GM23248 (cell line): Measurements from ENCODE around the gene TRPM3. TPM values are rescaled to one million over a fixed set of nuclear protein-coding genes. Genes with fewer than 3 reads are reported as not detected.

Source experiments
- DNase-seq: peaks from one replicate; pipeline ENCODE4 v3.0.0-alpha.2; 2015
- H2AFZ ChIP-seq: fragments of 200-600 bp; sonication (generic); 2 replicates; pipeline ENCODE4 v1.6.1; 2016; ENCODE audit warnings: antibody characterized with exemption
- H3F3A ChIP-seq: fragments of 200-600 bp; sonication (generic); 2 replicates; pipeline ENCODE4 v1.6.1; 2016; ENCODE audit warnings: mild to moderate bottlenecking, antibody characterized with exemption, mixed run types; ENCODE audit not compliant: insufficient read depth
- H3K27ac ChIP-seq: fragments of 200-600 bp; sonication (generic); 2 replicates; pipeline ENCODE4 v1.5.1; 2016; ENCODE audit warnings: mild to moderate bottlenecking
- H3K27me3 ChIP-seq: fragments of 200-600 bp; sonication (generic); replicated peaks from 2 replicates; pipeline ENCODE4 v1.6.1; 2016; ENCODE audit warnings: mild to moderate bottlenecking; ENCODE audit not compliant: insufficient read depth
- H3K36me3 ChIP-seq: fragments of 200-600 bp; sonication (generic); 2 replicates; pipeline ENCODE4 v1.6.1; 2016; ENCODE audit warnings: low read depth, mild to moderate bottlenecking
- H3K4me1 ChIP-seq: fragments of 200-600 bp; sonication (generic); 2 replicates; pipeline ENCODE4 v1.6.1; 2016; ENCODE audit warnings: mild to moderate bottlenecking; ENCODE audit not compliant: insufficient read depth
- H3K4me2 ChIP-seq: fragments of 200-600 bp; sonication (generic); one replicate; pipeline ENCODE4 v1.6.1; 2016; ENCODE audit warnings: mild to moderate bottlenecking; ENCODE audit not compliant: unreplicated experiment
- H3K4me3 ChIP-seq: fragments of 200-600 bp; sonication (generic); 2 replicates; pipeline ENCODE4 v1.5.1; 2016; ENCODE audit warnings: mild to moderate bottlenecking
- H3K79me2 ChIP-seq: fragments of 200-600 bp; sonication (generic); 2 replicates; pipeline ENCODE4 v1.6.1; 2016; ENCODE audit warnings: mild to moderate bottlenecking; ENCODE audit not compliant: insufficient read depth
- H3K9ac ChIP-seq: fragments of 200-600 bp; sonication (generic); 2 replicates; pipeline ENCODE4 v1.6.1; 2016; ENCODE audit warnings: mild to moderate bottlenecking
- H3K9me2 ChIP-seq: fragments of 200-600 bp; sonication (generic); 2 replicates; pipeline ENCODE4 v1.6.1; 2016; ENCODE audit warnings: mixed run types, mild to moderate bottlenecking, moderate library complexity; ENCODE audit not compliant: insufficient read depth
- H3K9me3 ChIP-seq: fragments of 200-600 bp; sonication (generic); one replicate; pipeline ENCODE4 v1.6.1; 2017; ENCODE audit warnings: low read depth
- H4K20me1 ChIP-seq: fragments of 200-600 bp; sonication (generic); 2 replicates; pipeline ENCODE4 v1.6.0; 2016; ENCODE audit not compliant: insufficient read depth
- EZH2 ChIP-seq: fragments of 200-600 bp; sonication (generic); IDR thresholded peaks from 2 replicates; pipeline ENCODE4 v1.6.1; 2018; ENCODE audit warnings: antibody characterized with exemption, mild to moderate bottlenecking; ENCODE audit not compliant: insufficient read depth, poor library complexity, severe bottlenecking
- EZH2phosphoT487 ChIP-seq: fragments of 200-600 bp; sonication (generic); IDR thresholded peaks from 2 replicates; pipeline ENCODE4 v1.6.1; 2018; ENCODE audit warnings: antibody characterized with exemption, moderate library complexity, mild to moderate bottlenecking, low read depth; ENCODE audit not compliant: insufficient read depth
- WGBS, 2 experiments: methylation state at CpG; one replicate each; pipeline ENCODE4 v1.1.6; 2015 to 2017; ENCODE audit warnings: low lambda C conversion rate in 2 of 2, low coverage in 1 of 2; ENCODE audit errors: missing lambda C conversion rate in 2 of 2; 5-methylcytosine and 5-hydroxymethylcytosine counted together
- in situ Hi-C: fragments of 300-500 bp; cut with MboI; formaldehyde crosslinking; loops from 2 replicates; pipeline ENCODE4 v1.15.0; 2020
- polyA plus RNA-seq: library from polyadenylated mRNA; unstranded; fragments of >200 nt; fragmentation: Nextera tagmentation; extraction: Ambion mirVana; gene quantifications from 2 replicates; pipeline ENCODE4 v1.2.1, GENCODE V29; 2016
- total RNA-seq: library from RNA; depleted of rRNA; stranded (reverse); fragments of >200 nt; shearing (Covaris generic); gene quantifications from 2 replicates; pipeline ENCODE4 v1.2.3, GENCODE V29; 2014

Gene TRPM3
- total and polyA plus RNA-seq, 2 experiments from 2014 or later, result not detected

GRCh38 chr9:70688704-70689103, 432.7 kb downstream of the TRPM3 start:
- no peaks in the 10 kb centered on the region for H3K4me1 ChIP-seq
- H3K4me2 ChIP-seq, result no peak overlapping the region
- no peak overlapping the region for H3K27ac ChIP-seq
- H4K20me1 ChIP-seq, result no peaks in the 10 kb centered on the region
- H2AFZ ChIP-seq, result no peak overlapping the region
- no peak overlapping the region for H3K9ac ChIP-seq
- H3K27me3 ChIP-seq, result peaks cover 9% of the 10 kb centered on the region; the same call in 1 of the 2 replicates
- no peaks in the 10 kb centered on the region for H3F3A ChIP-seq
- no peak overlapping the region for H3K4me3 ChIP-seq
- no peaks in the 10 kb centered on the region for H3K79me2 ChIP-seq
- no peak for DNase-seq
- H3K9me3 ChIP-seq, result no peaks in the 10 kb centered on the region
- H3K9me2 ChIP-seq, result no peaks in the 10 kb centered on the region
- in situ Hi-C loops, result no loop called here
- no peak for TF ChIP-seq EZH2
- no peak for TF ChIP-seq EZH2phosphoT487
- no peaks in the 10 kb centered on the region for H3K36me3 ChIP-seq

- no peaks in the 10 kb centered on the region for H3K4me1 ChIP-seq
- H3K36me3 ChIP-seq, result no peaks in the 10 kb centered on the region
- no peak for TF ChIP-seq EZH2phosphoT487
- no peak for TF ChIP-seq EZH2
- no peak overlapping the region for H2AFZ ChIP-seq
- H3K27ac ChIP-seq, result no peak overlapping the region
- no peaks in the 10 kb centered on the region for H3F3A ChIP-seq
- H3K4me3 ChIP-seq, result no peak overlapping the region
- no peak overlapping the region for H3K9ac ChIP-seq
- WGBS, 2 experiments, result 25 to 28% methylated on average over 2 of the region's 2 CpGs
- H4K20me1 ChIP-seq, result no peaks in the 10 kb centered on the region
- in situ Hi-C loops, result no loop called here
- peak; percentile 5 for DNase-seq
- H3K4me2 ChIP-seq, result no peak overlapping the region
- no peaks in the 10 kb centered on the region for H3K9me3 ChIP-seq
- H3K79me2 ChIP-seq, result no peaks in the 10 kb centered on the region
- no peaks in the 10 kb centered on the region; the same call in 1 of the 2 replicates for H3K27me3 ChIP-seq
- no peaks in the 10 kb centered on the region for H3K9me2 ChIP-seq
Measured at GRCh38 chr9:70683841-70684240, 437.6 kb downstream of the TRPM3 start.

GRCh38 chr9:70682298-70682697, 439.1 kb downstream of the TRPM3 start:
- no peak for DNase-seq
- in situ Hi-C loops, result no loop called here
- H3K4me3 ChIP-seq, result no peak overlapping the region

GRCh38 chr9:70679845-70680244, 441.6 kb downstream of the TRPM3 start:
- Histone ChIP-seq H3K36me3 (no peaks in the 10 kb centered on the region), H3K4me3 (no peak overlapping the region), H3K79me2 (no peaks in the 10 kb centered on the region), H3K9me3 (no peaks in the 10 kb centered on the region), H3K9ac (no peak overlapping the region), H4K20me1 (no peaks in the 10 kb centered on the region), H2AFZ (no peak overlapping the region), H3F3A (no peaks in the 10 kb centered on the region), H3K4me2 (no peak overlapping the region), H3K27me3 (no peaks in the 10 kb centered on the region), H3K27ac (no peak overlapping the region), H3K9me2 (no peaks in the 10 kb centered on the region), H3K4me1 (no peaks in the 10 kb centered on the region)
- peak; percentile 35 for DNase-seq
- 62 to 69% methylated on average over 4 of the region's 4 CpGs for WGBS, 2 experiments
- TF ChIP-seq EZH2, result no peak
- TF ChIP-seq EZH2phosphoT487, result no peak
- in situ Hi-C loops, result no loop called here

More at GRCh38 chr9:70682298-70682697, 439.1 kb downstream of the TRPM3 start:
- Histone ChIP-seq H3K36me3 (no peaks in the 10 kb centered on the region), H3K27me3 (no peaks in the 10 kb centered on the region), H4K20me1 (no peaks in the 10 kb centered on the region), H3K79me2 (no peaks in the 10 kb centered on the region), H3K9me3 (no peaks in the 10 kb centered on the region), H3F3A (no peaks in the 10 kb centered on the region), H3K4me2 (no peak overlapping the region), H3K27ac (no peak overlapping the region), H3K9me2 (no peaks in the 10 kb centered on the region), H2AFZ (no peak overlapping the region), H3K4me1 (no peaks in the 10 kb centered on the region), H3K9ac (no peak overlapping the region)
- TF ChIP-seq EZH2phosphoT487 (no peak), EZH2 (no peak)

- WGBS, 2 experiments, result 64 to 77% methylated on average over 4 of the region's 4 CpGs
- H3K4me3 ChIP-seq, result no peak overlapping the region
Measured at GRCh38 chr9:70678153-70678552, 443.3 kb downstream of the TRPM3 start.

More at GRCh38 chr9:70678153-70678552, 443.3 kb downstream of the TRPM3 start:
- no peak for DNase-seq
- H3K9me2 ChIP-seq, result no peaks in the 10 kb centered on the region
- TF ChIP-seq EZH2phosphoT487 (no peak), EZH2 (no peak)
- H3K36me3 ChIP-seq, result no peaks in the 10 kb centered on the region
- no peaks in the 10 kb centered on the region for H3F3A ChIP-seq
- H3K4me2 ChIP-seq, result no peak overlapping the region
- H3K4me1 ChIP-seq, result no peaks in the 10 kb centered on the region
- no peak overlapping the region for H2AFZ ChIP-seq
- no peaks in the 10 kb centered on the region for H3K27me3 ChIP-seq
- no peak overlapping the region for H3K27ac ChIP-seq
- H4K20me1 ChIP-seq, result no peaks in the 10 kb centered on the region
- H3K9me3 ChIP-seq, result no peaks in the 10 kb centered on the region
- H3K9ac ChIP-seq, result no peak overlapping the region
- H3K79me2 ChIP-seq, result no peaks in the 10 kb centered on the region
- in situ Hi-C loops, result no loop called here
